NCI-H1436 (cell line): ENCODE results near the gene HOMEZ.
"Not testable (repeated sequence)": the region's sequence is repeated elsewhere in the genome, so short reads cannot be mapped to it uniquely, and the experiment has no call there.

Experiments
- DNase-seq: peaks from one replicate; lab custom pipeline; 2025; lab: John Stamatoyannopoulos, UW

HOMEZ gene

DNA sequence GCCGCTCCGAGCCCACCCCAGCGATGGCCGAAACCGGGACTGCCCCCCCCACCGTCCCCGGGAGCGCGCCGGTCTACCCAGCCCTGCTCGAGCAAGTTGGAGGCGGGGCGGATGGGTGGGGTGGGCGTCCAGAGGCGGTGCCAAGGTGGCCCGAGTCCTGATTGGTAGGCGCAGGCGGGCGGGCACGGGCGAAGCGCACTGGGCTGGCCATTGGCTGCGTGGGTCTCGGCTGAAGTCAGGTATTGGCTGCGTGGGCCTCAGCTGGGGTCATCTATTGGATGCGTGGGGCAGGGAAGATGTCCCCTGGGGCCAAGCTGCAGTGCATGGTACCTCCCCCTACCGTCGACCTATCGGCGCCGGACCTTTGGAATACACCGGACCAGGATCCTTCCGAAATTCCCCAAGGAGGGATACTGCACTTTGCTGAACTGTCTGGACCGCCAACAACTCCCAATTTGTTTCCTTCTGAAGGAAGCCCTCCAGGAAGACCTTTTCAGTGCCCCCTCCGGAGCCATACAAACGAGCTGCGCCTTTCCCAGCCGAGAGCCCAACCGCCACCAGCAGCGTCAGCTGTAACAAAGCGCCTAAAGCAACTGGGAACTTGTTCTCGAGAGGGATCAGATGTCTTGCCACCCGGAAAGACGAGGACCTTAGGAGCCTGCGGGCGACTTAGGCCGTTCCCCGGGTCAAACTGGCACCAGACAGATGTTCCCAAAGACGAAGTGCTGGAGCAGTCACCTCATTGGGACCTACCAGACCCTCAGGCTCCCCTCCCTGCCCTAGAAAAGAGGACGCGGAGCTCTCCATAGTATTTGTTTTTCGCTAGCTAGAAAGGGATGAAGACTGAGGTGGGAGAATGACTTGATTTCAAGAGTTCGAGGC is at the start of gene HOMEZ:
Gene HOMEZ (minus strand): TSS at position 113 of the 882 bp plus-strand sequence. CDS start 180 bp downstream, outside the sequence.
- peak; percentile 98 for DNase-seq

DNA sequence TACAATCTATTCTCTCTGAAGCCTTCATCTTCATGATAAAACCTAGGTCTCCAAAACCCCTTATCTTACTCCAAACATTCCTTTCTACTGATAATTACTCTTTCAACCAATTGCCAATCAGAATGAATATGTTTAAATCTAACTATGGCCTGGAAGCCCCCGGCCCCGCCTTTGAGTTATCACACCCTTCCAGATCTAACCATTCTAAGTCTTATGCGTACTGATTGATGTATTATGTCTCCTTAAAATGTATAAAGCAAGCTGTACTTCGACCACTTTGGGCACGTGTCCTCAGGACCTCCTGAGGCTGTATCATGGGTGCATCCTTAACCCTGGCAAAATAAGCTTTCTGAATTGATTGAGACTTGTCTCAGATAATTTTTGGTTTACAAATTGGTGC is 49.7 kb upstream of the HOMEZ start:
- DNase-seq: no peak

- DNase-seq: peak; percentile 51
Observed at GRCh38 chr14:23327947-23328744, 42.2 kb upstream of the HOMEZ start.

GRCh38 chr14:23326491-23327332 is 40.8 kb upstream of the HOMEZ start:
- DNase-seq: no peak

DNA sequence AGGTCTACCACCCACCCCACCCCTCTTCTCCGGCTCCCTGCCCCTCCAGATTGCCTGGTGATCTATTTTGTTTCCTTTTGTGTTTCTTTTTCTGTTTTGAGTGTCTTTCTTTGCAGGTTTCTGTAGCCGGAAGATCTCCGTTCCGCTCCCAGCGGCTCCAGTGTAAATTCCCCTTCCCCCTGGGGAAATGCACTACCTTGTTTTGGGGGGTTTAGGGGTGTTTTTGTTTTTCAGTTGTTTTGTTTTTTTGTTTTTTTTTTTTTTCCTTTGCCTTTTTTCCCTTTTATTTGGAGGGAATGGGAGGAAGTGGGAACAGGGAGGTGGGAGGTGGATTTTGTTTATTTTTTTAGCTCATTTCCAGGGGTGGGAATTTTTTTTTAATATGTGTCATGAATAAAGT is 39.8 kb upstream of the HOMEZ start:
- DNase-seq: not testable (repeated sequence)

GRCh38 chr14:23324993-23325392 is 39.1 kb upstream of the HOMEZ start:
- DNase-seq: no peak

DNA sequence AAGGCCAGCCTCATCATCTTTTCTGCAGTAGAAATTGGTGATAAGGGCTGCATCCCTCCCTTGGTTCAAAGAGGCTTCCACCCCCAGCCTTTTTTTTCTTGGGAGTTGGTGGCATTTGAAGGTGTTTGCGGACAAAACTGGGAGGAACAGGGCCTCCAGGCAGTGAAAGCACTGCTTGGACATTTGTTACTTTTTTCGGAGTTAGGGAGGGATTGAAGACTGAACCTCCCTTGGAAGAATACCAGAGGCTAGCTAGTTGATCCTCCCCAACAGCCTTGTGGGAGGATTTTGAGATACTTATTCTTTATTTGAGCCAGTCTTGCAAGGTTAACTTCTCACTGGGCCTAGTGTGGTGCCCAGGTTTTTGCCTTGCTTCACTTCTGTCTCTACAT is 38.5 kb upstream of the HOMEZ start:
- no peak for DNase-seq

- no peak for DNase-seq
Observed at GRCh38 chr14:23323838-23324454, 38.0 kb upstream of the HOMEZ start.

DNA sequence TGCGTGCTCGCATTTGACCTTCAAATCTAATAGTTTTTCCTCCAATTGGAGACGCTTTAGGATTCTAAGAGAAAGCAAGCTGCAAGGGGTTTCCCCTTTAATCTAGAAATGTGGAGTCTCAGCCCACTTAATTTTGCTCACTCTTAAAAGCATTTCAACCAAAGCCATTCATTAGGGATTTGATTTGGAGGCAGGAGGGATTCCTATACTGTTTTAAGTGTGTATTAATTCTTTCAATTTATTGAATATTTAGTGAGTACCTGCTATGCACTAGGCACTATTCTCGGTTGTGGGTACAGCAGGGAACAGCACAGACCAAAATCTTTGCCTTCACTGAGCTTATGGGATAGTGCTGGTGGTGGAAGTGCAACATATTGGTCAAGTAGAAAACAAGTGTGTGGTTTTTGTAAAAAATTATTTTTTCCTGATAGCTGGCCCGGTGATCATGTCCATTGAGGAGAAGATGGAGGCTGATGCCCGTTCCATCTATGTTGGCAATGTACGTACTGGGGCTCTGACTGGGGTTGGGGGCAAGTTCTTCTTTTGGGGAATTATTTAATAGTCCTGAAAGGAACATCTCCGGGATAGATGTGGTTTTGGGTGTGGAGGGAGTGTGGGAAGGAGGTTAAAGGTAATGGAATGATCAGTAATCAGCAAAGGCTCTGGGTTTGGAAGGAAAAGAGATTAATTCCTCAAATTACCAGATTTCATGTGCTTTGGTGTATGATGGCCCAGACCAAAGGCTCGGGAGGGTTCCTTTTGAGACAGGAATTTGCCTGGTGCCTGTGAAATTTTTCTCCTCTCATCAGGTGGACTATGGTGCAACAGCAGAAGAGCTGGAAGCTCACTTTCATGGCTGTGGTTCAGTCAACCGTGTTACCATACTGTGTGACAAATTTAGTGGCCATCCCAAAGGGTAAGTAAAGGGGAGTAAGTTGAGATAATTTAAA is 36.9 kb upstream of the HOMEZ start:
- DNase-seq: no peak

GRCh38 chr14:23321572-23322547 is 35.9 kb upstream of the HOMEZ start:
- DNase-seq: no peak

DNA sequence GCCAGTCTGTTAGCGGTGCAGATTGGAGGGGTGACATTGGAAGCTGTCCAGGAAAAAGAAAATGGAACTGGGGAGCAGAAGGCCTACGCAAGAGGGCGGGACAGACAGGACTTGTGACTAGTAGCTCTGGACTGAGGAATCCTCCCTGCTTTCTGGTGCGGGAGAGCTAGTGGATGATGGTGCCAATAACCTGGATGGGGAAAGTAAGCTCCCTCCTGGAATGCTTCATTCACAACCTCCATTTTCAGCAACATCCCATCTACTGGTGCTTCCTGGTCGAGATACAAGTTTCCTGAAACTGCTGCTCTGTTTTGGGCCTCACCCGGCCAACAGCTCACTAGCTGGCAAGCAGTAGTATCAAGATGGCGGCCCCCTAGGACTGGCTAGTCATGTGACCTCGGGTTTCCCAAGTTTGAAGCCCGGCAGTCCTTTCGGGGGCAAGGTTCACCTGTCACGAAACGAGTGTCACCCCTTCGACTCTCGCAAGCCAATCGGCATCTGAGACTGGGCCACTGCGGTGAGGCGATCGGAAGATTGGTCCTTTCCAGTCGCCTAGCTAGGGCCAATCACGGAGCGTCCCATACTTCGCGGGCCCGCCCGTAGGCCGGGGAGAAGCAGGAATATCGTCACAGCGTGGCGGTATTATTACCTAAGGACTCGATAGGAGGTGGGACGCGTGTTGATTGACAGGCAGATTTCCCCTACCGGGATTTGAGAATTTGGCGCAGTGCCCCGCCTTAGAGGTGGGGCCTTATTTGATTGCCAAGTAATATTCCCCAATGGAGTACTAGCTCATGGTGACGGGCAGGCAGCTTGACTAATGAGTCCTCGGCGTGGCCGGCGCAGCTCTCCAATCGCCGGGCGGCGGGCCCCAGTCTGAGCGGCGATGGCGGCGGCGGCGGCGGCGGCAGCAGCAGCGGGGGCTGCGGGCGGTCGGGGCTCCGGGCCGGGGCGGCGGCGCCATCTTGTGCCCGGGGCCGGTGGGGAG is 34.9 kb upstream of the HOMEZ start, which contains the start of gene PABPN1:
Gene PABPN1 (plus strand): TSS at position 874 of the 988 bp plus-strand sequence. CDS start 13 bp downstream, at position 887.
- peak; percentile 99 for DNase-seq

GRCh38 chr14:23319746-23320583 is 34.0 kb upstream of the HOMEZ start:
- DNase-seq: no peak

DNA sequence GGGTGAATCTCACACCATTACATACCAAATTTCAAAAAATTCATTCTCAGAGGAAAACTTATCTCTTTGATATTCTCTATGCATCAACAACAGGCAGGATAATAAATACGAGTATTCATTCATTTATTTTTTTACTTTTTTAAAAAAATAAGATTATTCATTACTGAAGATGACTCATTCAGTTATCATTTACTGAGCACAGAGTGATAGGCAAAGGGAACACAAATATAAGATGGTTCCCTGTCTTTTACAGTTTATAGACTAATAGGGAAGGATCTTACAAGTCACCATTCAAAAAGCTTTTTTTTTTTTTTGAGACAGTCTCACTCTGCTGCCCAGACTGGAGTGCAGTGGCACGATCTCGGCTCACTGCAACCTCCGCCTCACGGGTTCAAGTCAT is 30.4 kb upstream of the HOMEZ start:
- DNase-seq: no peak

- no peak for DNase-seq
Observed at GRCh38 chr14:23310546-23310945, 24.6 kb upstream of the HOMEZ start.

DNA sequence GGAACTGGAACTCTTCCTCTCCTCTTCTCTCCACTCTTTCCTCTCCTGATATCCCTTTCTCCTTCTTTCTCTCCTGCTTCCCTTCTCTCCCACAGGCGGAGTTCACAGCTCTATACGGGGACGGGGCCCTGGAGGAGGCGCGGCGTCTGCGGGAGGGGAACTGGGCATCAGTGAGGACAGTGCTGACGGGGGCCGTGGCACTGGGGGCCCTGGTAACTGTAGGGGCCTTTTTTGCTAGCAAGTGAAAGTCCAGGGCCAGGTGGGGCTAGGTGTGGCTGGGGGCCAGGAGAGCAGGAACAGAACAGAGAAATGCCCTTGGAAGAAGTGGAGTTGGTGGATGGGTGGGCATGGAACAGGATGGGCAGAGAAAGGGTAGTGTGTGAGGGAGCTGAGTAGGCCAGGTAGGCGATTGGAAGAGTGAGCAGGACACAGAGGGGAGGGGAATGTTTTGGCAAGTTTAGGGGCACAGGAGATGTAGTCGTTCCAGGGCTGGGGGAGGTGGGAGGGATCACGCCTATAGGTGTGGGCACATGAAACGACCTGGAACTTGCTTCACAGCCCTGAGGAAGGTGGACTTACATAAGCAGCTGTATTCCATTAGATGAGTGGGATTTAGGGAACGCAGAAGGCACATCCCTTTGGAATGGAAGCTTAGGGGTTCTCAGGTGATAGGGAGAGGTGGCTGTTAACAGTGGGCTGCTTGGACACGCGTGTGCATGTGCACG is 23.0 kb upstream of the HOMEZ start:
- no peak for DNase-seq
